ENCODE results near the gene OSBPL8.

- TF ChIP-seq, protein P1, sequence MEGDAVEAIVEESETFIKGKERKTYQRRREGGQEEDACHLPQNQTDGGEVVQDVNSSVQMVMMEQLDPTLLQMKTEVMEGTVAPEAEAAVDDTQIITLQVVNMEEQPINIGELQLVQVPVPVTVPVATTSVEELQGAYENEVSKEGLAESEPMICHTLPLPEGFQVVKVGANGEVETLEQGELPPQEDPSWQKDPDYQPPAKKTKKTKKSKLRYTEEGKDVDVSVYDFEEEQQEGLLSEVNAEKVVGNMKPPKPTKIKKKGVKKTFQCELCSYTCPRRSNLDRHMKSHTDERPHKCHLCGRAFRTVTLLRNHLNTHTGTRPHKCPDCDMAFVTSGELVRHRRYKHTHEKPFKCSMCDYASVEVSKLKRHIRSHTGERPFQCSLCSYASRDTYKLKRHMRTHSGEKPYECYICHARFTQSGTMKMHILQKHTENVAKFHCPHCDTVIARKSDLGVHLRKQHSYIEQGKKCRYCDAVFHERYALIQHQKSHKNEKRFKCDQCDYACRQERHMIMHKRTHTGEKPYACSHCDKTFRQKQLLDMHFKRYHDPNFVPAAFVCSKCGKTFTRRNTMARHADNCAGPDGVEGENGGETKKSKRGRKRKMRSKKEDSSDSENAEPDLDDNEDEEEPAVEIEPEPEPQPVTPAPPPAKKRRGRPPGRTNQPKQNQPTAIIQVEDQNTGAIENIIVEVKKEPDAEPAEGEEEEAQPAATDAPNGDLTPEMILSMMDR (IDR thresholded peaks at IDR 0.05), result no peak
- TF ChIP-seq EP300 (IDR thresholded peaks at IDR 0.05; ENCODE audit: low read depth), result no peak
- no peak for TF ChIP-seq POLR2A (IDR thresholded peaks at IDR 0.05)
- no peak for TF ChIP-seq POLR2AphosphoS5 (IDR thresholded peaks at IDR 0.05)
Observed at GRCh38 chr12:76329159-76329558, 230.4 kb downstream of the OSBPL8 start.

Measured in transverse colon (tissue), 4 donors.